Kidney (tissue), 14 donors: ENCODE data around the gene BRCA2. TPM values are rescaled to one million over a fixed set of nuclear protein-coding genes. Genes with fewer than 3 reads are reported as not detected.

Source experiments
- DNase-seq, 5 donors: peaks; one replicate each; pipeline ENCODE4 v3.0.0-alpha.2; 2013 to 2020
- FAIRE-seq: peaks from 2 replicates; lab custom pipeline; 2012; peaks lifted over from hg19 to GRCh38; lab: Jason Lieb, UNC
- H3K27ac ChIP-seq, 2 donors: one replicate each; pipeline ENCODE4 v1.7.0; 2013; ENCODE audit warnings: low read depth in 2 of 2, low read length in 2 of 2, inconsistent platforms in 1 of 2
- H3K27me3 ChIP-seq: one replicate; pipeline ENCODE4 v1.7.1; 2013; ENCODE audit warnings: low read length, inconsistent platforms; ENCODE audit not compliant: control insufficient read depth, insufficient read depth
- H3K36me3 ChIP-seq, 3 donors: one replicate each; pipeline versions ENCODE4 v1.7.0 to v1.7.1; 2013; ENCODE audit warnings: low read length in 3 of 3, control low read depth in 1 of 3, inconsistent platforms in 1 of 3; ENCODE audit not compliant: insufficient read depth in 3 of 3, control insufficient read depth in 2 of 3
- H3K4me1 ChIP-seq, 3 donors: one replicate each; pipeline versions ENCODE4 v1.7.0 to v1.7.1; 2013; ENCODE audit warnings: low read length in 3 of 3, inconsistent platforms in 1 of 3, low read depth in 1 of 3; ENCODE audit not compliant: control insufficient read depth in 2 of 3, insufficient read depth in 2 of 3
- H3K4me3 ChIP-seq, 3 donors: one replicate each; pipeline versions ENCODE4 v1.7.0 to v1.8.1; 2013; ENCODE audit warnings: low read length in 3 of 3, control low read depth in 1 of 3, inconsistent platforms in 1 of 3
- H3K9ac ChIP-seq, 3 donors: one replicate each; pipeline versions ENCODE4 v1.7.0 to v1.7.1; 2013; ENCODE audit warnings: low read length in 3 of 3, control low read depth in 1 of 3, inconsistent platforms in 1 of 3
- H3K9me3 ChIP-seq, 3 donors: one replicate each; pipeline versions ENCODE4 v1.7.0 to v1.7.1; 2013; ENCODE audit warnings: low read length in 3 of 3, control low read depth in 1 of 3, inconsistent platforms in 1 of 3; ENCODE audit not compliant: control insufficient read depth in 2 of 3, insufficient read depth in 1 of 3
- intact Hi-C: fragments of 100-400 bp; cut with DNase I; formaldehyde crosslinking; loops from one replicate; pipeline ENCODE4 v1.11.1; 2022
- polyA plus RNA-seq: library from polyadenylated mRNA; stranded (reverse); fragments of 350-450 nt; fragmentation: Illumina TruSeq; extraction: RNeasy Lipid Tissue Mini Kit (QIAGEN cat#74804); gene quantifications from one replicate; pipeline ENCODE4 v1.2.3, GENCODE V29; 2014; ENCODE audit warnings: low read depth, low replicate concordance; ENCODE audit not compliant: insufficient read depth
- total RNA-seq: library from RNA; stranded (reverse); fragmentation: NEBNext Ultra II Directional; extraction: Animal tissue kit (Norgen Biotek cat#: 25700); gene quantifications from one replicate; pipeline ENCODE4 v1.2.1, GENCODE V29; 2021
- TF ChIP-seq, protein P1 (sequence below): IDR thresholded peaks from 3 replicates; pipeline ENCODE4 v1.5.1; 2012; ENCODE audit warnings: mild to moderate bottlenecking, moderate library complexity, borderline replicate concordance; ENCODE audit not compliant: insufficient read depth; ENCODE audit errors: extremely low read depth
- donor health status: control.
- donor health status: control.
- donor health status: control.
- donor health status: control.
- donor health status: control.
- donor health status: DM: yes; HTN: yes; CAD: no.
- donor health status: Normal renal cell carcinoma (clear cell type).

BRCA2 gene
- total and polyA plus RNA-seq, 2 donors from 2014 or later = 0.02 to 2.0 TPM

DNA sequence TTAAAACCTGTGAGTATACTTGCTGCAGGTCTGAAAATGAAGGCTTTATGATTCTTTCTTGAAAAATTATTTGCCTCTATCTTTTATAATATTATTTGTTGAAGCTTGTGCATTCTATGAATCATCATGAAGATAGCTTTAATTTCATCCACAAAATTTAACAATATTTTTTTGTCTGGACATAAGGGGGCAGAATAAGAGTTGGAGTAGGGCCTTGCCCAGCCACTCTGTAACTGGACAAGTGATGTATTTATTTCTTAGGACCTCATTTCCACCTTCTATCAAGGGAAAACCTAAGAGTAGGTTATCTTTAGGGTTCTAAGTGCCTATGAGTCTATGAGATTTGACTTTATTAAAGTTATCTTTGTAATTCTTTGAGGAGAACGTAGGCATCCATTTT lies 62.7 kb downstream of the BRCA2 start:
- H3K36me3 ChIP-seq = no peaks in the 10 kb centered on the region
- H3K9me3 ChIP-seq = no peaks in the 10 kb centered on the region
- TF ChIP-seq, protein P1, sequence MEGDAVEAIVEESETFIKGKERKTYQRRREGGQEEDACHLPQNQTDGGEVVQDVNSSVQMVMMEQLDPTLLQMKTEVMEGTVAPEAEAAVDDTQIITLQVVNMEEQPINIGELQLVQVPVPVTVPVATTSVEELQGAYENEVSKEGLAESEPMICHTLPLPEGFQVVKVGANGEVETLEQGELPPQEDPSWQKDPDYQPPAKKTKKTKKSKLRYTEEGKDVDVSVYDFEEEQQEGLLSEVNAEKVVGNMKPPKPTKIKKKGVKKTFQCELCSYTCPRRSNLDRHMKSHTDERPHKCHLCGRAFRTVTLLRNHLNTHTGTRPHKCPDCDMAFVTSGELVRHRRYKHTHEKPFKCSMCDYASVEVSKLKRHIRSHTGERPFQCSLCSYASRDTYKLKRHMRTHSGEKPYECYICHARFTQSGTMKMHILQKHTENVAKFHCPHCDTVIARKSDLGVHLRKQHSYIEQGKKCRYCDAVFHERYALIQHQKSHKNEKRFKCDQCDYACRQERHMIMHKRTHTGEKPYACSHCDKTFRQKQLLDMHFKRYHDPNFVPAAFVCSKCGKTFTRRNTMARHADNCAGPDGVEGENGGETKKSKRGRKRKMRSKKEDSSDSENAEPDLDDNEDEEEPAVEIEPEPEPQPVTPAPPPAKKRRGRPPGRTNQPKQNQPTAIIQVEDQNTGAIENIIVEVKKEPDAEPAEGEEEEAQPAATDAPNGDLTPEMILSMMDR = no peak
- no peak overlapping the region for H3K4me3 ChIP-seq
- no peaks in the 10 kb centered on the region for H3K4me1 ChIP-seq
- DNase-seq (no peak), FAIRE-seq (no peak)
- intact Hi-C loops = no loop called here
- H3K27me3 ChIP-seq = no peaks in the 10 kb centered on the region
- no peak overlapping the region for H3K9ac ChIP-seq
- H3K27ac ChIP-seq = no peak overlapping the region

DNA sequence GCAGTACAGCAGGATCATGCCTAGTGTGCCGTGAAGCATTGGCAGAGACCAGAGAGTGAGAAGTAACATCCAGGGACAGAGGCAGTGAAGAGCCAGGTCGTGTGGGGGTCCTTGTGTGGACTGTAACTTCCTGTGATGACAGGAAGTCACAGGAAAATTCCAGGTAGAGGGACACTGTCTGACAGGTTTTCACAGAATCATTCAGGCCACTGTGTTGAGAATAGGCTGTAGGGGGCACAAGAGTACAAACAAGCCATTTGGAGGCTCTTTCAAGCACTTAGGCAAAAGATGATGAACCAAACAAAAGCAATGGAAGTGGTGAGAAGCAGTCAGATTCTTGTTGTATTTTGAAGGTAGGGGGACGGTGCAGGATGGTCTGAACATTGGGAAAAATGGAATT lies 66.2 kb downstream of the BRCA2 start:
- FAIRE-seq (no peak), DNase-seq (peak in 3 of 5 donors; percentile 15 to 46 (median 35))
- H3K27me3 ChIP-seq = no peaks in the 10 kb centered on the region
- TF ChIP-seq, protein P1 = peak; percentile 63
- no peak overlapping the region for H3K4me3 ChIP-seq
- no peak overlapping the region for H3K9ac ChIP-seq
- intact Hi-C loops = no loop called here
- H3K27ac ChIP-seq = no peak overlapping the region
- H3K4me1 ChIP-seq = no peaks in the 10 kb centered on the region
- H3K9me3 ChIP-seq = no peaks in the 10 kb centered on the region
- H3K36me3 ChIP-seq = no peaks in the 10 kb centered on the region

DNA sequence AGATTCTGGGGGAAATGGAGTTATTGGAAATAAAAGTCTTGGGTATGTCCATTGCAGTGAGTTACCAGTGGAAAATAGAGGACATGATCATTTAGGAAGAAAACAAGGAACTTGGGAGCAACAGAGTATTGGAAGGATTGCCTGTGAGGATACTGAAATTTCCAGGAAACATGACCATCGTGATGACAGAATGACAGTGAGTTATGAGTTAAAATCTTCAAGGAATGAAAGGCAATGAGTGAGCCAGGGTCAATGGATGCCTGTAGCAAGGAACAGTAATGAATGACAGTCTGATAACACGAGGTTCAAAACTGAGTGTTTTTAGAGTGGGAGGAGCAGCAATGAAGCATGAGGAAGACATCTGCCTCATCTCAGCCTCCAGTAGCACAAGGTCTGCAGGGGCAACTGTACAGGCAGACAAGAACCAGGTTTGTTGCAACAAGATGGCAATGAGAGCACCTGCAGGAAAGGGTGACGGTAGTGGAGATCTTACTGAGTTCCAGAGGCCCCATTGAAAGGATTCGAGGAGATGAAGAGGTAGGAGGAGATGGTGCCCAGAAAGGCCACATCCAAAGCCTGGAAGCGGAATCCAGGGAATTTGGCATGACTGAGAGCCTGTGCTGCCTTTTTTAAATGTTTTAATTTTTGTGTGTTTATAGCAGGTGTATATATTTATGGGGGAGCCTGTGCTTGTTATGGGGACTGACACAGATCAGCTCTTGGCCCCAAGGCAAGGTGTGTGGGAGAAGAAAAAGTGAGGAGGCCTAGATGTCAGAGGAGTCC lies 68.7 kb downstream of the BRCA2 start:
- DNase-seq = no peak
- no peaks in the 10 kb centered on the region for H3K4me1 ChIP-seq
- no peak for FAIRE-seq
- TF ChIP-seq, protein P1 = no peak
- intact Hi-C loops = no loop called here
- H3K36me3 ChIP-seq = no peaks in the 10 kb centered on the region
- no peaks in the 10 kb centered on the region for H3K27me3 ChIP-seq
- no peak overlapping the region for H3K27ac ChIP-seq
- no peaks in the 10 kb centered on the region for H3K9me3 ChIP-seq
- no peak overlapping the region for H3K4me3 ChIP-seq
- no peak overlapping the region for H3K9ac ChIP-seq
